HG03439 (cell line): ENCODE measurements around the gene KRIT1.
"Not testable (repeated sequence)": the region's sequence is repeated elsewhere in the genome, so short reads cannot be mapped to it uniquely, and the experiment has no call there.

Source experiments
- ATAC-seq: cut with Tn5 transposase; IDR thresholded peaks from one replicate; pipeline ENCODE4 v1.9.1; 2021; ENCODE audit warnings: mild to moderate bottlenecking, moderate library complexity; ENCODE audit not compliant: unreplicated experiment

KRIT1 gene

DNA sequence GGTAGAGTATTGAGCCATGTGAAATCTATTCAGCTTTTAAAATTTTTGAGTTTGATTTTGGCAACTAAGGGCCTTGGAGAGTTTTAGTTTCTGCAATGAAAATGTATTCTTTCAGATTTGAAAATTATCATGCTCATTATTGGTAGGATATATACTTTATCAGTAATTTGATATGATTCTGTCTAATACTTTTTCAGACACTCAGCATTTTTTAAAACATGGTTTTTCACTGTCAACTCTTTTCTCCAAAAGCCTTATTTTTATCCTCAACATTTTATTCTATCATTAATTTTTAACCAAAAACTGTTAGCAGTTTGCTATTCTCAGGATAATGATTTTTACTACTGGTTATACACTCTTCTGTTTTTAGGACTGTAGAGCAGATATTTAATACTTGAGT, 4.9 kb upstream of the KRIT1 start:
- ATAC-seq: no peak

DNA sequence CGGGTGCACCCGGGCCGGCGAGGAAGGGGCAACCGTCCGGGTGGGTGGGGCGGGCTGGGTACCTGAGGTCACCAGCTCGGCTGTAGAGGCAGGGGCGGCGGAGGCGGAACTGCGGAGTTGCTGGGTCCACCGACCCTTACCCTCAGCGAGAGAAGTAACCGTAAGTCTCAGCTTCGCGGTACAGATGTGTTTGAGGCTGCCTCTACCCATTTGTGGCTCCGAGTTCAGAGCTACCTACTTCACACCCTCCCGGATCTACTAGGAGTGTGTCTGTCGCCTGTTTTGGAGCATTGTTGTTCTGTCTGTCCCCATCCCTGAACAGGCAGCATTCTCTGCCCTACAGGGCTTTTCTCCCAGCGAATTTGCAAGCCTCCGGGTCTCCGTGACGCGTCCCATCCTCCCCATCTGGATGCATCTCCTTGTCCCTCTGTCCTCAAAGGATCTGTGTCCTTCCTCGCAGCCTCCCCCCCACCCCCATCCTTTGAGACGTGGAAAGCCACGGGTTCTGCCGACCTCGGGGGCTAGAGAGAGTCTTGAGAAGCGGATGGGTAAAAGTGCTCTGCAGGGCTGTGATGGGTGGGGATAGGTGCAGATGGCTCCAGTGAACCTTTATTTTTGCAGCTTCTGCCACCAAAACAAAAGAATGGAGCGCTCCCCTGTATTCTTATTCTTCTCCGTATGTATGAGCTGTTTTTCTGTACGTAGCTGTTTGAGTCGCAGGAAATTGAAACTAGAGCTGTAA, 817 bp upstream of the KRIT1 start:
- ATAC-seq: peak; percentile 38

DNA sequence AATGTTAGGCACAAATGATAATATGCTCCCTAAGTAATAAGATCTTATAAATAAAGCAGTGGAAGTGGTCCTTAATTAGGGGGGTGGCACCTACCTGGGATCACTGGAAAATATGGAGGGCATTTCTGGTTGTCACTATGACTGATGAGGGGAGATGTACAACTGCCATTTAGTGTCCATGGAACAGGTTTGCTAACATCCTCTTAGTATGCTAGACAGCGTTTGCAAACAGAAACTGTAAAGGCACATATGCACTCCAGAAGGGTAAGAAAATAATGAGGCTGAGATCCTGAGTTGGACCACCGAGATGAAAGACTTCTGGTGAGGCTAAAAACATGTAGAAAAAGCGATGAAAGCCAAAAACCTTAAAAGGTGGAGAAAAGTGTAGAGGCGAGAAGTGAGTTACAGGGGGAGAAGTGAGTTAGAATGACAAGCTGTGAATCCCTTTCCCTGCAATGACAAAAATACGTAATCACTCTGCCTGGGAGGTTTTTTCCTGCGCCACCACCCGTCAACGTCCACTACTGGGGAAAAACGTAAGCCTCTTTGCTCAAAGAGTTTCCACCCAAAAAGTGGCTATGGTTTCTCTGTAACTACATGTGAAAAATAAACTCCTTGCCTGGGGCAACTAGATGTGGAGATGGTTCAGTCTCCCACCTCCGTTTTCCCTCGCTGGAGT, 767 bp downstream of the KRIT1 start:
- ATAC-seq: peak; percentile 7

DNA sequence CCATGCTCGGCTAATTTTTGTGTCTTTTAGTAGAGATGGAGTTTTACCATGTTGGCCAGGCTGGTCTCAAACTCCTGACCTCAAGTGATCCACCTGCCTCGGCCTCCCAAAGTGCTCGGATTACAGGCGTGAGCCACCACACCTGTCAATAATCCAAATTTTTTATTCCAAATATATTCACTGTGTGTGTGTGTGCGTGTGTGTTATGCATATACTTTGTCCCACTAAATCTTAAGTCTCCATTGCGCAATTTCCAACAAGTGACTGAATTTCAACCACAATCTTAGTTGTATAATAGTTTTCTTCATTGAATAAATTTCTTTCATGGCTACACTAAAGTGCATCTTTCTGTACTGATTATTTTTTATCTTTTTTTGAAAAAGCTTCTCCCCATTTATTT, 2.7 kb downstream of the KRIT1 start:
- ATAC-seq: no peak

DNA sequence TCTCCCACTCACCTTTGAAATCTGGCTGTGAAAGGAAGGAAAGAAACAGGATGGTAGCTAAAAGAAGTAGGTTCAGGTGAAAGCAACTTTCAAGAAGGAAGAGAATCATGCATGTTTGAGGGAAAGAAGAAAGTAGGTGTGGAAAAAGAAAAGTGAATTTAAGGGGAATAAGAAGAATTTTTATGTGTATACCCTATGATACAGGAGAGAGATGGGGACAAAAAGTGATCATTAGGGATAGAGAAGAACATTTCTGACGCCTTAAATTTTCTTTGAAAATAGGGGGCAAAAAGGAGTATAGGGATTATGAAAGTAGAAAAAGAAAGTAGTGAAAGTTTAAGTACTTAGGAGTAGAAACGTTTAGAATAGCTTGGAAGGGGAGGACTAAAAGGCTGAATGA, 15.2 kb downstream of the KRIT1 start:
- ATAC-seq: no peak

DNA sequence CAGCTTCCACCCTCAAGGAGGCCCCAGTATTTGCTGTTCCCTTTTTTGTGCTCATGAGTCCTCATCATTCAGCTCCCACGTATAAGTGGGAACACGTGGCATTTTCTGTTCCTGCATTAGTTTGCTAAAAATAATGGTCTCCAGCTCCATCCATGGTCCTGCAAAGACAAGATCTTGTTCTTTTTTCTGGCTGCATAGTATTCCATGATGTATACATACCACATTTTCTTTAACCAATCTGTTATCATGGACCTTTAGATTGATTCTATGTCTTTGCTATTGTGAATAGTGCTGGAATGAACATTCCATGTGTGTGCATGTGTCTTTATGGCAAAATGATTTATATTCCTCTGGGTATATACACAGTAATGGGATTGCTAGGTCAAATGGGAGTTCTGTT, 17.0 kb downstream of the KRIT1 start:
- ATAC-seq: no peak

DNA sequence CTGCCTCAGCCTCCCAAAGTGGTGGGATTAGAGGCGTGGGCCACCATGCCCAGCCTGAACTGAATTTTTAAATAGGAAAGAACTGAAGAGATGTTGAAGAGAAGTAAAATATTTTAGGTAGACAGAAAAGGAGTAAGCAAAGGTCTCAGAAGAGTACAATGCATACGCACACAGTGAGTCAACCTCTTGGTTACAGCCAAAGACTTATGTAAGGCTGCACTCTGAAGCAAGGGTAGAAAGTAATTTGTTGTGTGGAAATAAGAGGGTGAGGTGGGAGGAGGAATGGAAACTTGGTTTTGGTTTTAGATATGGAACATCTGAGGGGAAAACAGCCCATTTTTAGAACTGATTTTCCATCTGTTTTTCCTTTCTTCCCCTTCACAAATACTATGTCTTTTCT, 17.6 kb downstream of the KRIT1 start:
- ATAC-seq: no peak

DNA sequence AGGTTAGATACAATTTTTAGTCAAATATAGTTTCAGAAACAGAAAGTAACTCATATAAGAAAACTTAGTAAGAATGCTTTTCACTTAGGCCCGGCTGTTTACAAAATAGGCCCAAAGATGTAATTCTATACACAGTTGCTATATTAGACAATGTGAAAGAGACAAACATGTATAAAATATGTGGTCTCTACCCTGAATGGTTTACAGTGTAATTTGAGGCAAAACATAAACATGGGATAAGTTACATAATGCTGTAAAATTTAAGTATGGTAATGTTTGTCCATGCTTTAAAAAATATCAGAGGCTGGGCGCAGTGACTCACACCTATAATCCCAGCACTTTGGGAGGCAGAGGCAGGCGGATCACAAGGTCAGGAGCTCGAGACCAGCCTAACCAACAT, 18.7 kb downstream of the KRIT1 start:
- ATAC-seq: no peak

DNA sequence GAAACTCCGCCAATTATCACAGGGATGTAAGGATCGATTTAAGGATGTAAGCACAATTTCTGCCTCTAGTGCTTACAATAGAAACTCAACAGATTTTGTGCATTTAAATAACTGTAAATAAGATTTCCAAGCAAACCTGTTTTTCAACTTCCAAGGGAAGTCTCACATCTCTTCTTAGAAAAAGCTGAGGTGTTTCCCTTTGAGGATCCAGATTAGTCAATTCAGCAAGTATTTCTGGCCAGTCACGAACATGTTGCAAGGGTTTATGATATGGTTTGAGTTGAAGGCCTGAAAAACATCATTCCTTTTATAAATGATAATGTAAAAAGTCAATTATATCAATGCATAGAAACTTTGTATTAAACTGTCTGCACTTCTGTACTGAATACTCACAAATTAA, 23.9 kb downstream of the KRIT1 start:
- no peak for ATAC-seq

DNA sequence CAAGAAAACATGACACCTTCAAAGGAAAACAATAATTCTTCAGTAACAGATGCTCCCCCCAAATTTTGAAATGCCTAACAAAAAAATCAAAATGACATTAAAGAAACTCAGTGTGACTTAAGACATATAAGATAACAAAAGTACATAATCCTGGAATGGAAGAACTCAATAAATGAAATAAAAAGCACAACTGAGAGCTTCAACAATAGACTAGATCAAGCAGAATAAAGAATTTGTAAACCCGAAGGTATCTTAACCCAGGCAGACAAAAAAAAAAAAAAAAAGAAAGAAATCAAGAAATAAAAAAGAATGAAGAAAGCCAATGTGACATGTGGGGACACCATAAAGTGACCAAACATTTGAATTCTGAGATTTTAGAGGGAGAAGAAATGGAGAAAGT, 39.0 kb downstream of the KRIT1 start:
- ATAC-seq: no peak

DNA sequence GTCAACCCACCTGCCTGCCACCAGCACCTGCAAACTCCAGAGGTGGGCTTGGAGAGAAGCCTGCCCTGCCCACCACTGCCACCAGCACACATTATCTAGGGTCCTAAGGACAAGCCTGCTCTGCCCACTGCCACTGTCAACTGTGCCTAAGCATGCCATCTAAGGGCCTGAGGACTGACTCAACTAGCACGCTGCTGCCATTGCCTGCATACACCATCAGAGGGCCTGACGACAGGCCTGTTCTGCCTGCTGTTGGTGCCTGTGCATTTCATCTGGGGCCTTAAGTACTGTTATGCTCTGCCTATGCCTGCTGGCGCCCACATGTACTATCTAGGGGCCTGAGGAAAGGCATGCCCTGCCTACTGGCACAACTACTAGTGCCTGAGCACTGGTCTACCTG, 39.7 kb downstream of the KRIT1 start:
- no peak for ATAC-seq

DNA sequence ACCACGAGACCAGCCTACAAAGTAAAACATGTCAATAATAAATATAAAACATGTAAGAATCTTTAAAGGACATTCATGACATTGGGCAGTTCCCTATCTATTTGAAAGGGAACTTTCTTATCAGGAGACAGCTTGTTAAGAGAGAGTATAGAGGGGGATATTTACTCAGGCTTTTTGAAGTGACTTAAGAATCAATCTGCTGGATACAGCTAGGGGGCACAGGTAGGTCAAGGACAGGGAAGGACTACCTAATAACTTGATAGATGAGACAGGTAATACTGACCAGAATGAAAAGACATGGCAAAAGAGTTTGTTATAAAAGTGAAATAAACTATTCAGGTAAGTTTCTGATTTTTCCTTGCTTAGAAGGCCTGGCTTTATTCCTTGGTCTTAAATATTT, 44.9 kb downstream of the KRIT1 start:
- ATAC-seq: no peak

DNA sequence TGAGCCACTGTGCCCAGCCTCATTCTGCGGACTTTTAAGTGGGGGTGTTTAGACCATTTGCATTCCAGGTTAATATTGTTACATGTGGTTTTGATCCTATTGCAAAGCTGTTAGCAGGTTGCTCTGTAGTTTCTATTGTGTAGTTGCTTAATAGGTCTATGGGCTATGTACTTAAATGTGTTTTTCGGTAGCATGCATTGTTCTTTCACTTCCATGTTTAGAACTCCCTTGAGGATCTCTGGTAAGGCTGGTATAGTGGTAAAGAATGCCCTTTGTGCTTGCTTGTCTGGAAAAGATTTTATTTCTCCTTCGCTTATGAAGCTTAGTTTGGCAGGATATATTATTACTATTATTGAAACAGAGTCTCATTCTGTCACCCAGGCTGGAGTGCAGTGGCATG, 53.4 kb downstream of the KRIT1 start:
- ATAC-seq: no peak

DNA sequence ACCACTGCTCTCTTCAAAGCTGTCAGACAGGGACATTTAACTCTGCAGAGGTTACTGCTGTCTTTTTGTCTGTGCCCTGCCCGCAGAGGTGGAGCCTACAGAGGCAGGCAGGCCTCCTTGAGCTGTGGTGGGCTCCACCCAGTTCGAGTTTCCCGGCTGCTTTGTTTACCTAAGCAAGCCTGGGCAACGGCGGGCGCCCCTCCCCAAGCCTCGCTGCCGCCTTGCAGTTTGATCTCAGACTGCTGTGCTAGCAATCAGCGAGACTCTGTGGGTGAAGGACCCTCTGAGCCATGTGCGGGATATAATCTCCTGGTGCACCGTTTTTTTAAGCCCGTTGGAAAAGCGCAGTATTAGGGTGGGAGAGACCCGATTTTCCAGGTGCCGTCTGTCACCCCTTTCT, 56.5 kb downstream of the KRIT1 start:
- ATAC-seq: not testable (repeated sequence)

DNA sequence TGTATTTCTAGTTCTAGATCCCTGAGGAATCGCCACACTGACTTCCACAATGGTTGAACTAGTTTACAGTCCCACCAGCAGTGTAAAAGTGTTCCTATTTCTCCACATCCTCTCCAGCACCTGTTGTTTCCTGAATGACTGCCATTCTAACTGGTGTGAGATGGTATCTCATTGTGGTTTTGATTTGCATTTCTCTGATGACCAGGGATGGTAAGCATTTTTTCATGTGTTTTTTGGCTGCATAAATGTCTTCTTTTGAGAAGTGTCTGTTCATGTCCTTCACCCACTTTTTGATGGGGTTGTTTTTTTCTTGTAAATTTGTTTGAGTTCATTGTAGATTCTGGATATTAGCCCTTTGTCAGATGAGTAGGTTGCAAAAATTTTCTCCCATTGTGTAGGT, 61.4 kb downstream of the KRIT1 start:
- ATAC-seq: not testable (repeated sequence)

DNA sequence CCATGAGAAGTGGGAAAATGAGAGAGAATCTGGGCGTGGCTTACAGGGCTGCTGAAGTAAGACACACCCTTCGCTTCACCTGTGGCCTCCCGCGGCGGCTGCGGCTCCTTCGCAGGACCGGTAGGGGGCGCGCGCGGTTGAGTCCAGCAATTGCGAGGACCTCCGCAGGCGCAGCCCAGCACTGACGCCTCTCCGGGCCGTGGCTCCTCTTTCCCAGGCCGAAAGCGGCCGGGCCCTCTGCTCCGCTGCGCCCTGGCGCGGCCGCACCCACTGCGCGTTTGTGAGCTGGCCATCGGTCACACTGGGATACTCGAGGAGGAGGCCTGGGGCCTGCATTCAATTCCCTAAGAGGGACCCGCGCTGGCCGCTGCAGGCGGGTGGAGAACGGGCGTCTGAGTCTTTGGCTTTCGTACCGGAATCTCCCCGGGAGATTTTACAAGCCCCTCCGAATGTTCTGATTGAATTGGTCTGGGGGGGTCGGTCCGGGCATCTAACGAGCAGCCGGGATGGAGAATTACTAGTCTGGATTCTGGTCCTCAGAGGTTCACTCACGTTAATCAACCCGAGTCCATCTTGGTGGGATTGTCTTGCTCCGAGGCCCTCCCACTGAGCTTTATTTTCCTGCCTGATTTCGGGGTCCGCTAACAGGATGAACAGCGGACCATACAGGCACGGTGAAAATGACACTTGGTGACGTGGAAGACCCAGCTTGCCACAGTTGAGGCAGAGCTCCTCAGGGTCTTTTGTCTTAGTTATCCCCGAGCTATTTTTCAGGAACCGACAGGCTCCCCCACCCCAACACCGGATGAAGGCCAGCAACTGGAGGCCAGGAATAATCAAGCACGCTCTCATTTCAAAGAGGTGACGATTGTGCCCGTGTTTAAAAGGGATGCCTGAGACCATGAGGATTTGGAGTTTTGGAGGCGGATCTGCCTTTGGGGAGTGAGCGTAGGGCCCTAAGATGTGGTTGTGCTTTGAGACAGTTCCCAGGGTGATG, 66.5 kb downstream of the KRIT1 start, which contains the start of gene LRRD1:
Gene LRRD1 (minus strand): TSS at position 215 of the 997 bp plus-strand sequence. CDS start 13,940 bp downstream, outside the sequence.
- peak; percentile 100 for ATAC-seq

DNA sequence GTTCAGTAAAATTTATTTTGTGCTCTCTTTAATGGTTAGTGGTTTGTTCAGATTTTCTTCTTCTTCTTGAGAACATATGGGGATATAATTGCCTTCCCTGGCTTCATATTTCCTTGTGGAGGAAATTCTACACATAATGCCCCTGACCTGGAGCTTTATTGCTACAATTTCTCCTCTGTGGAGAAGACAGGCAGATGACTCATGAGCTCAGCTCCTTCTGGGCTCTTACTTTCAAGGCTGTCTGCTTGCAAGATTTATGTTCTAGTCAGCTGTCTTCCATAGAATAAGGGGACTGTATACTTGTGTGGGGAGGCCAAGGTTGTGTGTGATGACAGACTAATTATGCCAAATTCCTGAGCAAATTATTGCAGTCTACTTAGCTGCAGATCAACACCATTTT, 68.4 kb downstream of the KRIT1 start:
- no peak for ATAC-seq

DNA sequence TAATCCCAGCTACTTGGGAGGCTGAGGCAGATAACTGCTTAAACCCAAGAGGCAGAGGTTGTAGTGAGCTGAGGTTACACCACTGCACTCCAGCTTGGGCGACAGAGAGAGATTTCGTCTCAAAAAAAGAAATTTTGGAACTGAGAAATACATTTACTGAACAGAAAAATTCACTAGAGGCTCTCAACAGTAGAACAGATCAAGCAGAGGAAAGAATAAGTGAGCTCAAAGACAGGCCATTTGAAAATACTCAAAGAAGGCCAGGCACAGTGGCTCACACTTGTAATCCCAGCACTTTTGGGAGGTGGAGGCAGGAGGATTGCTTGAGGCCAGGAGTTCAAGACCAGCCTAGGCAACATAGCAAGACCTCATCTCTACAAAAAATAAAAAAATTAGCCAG, 76.2 kb downstream of the KRIT1 start:
- not testable (repeated sequence) for ATAC-seq

DNA sequence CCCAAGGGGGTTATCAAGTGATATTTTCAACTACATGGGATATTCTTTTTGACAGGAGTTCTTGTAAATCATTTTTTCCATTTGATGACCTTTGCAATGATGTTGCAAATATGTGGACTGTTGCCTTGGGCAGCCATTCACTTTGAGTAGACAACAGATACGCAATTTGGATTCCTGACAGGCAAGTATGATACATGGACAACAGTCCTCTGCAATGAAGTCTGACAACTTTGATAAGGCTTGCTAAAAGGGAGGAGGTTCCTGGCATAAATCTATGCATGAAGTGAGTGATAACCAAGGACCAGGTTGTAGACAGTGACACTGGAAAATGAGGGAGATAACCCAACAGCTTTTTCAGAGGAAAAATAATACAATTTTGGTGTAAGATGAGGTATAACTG, 84.4 kb downstream of the KRIT1 start:
- no peak for ATAC-seq

DNA sequence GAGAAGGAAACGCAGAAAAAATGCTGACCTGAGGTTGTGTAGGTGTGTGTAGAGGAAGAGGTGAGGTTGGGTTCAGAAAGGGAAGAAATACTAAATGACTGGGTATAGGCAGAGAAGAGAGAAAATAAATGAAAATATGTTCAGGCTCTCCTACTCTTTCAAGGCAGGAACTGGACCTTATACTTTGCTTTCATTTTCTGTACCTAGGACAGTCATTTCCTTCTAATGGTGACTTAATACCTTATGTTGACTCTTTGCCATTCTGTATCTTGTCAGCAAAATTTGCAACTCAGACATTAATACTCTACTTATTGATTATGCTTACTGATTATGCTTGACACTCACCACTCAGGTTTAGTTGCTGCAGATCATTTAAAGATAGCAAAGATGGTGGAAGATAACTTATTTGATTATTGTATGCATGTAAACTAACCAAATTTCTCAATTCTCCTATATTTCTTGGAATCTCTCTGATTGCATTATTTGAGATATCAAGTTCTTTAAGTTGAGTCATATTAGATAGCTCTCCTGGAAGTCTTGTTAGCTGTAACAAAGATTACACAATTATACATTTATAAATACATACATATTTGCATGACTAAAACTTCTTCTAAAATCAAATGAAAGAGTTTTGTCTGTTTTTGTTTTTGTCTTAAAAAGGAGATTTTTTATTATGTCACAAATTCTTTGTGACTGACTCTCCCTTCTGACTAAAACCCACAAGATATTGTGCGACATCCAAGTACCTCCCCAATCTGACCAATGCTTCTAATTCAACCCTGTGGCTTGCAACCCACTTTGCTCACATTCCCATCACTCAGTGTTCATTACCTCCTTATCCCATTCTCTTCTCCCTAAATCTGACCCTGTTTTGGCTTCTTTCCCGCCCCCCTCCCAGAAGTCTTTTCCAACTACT, 86.8 kb downstream of the KRIT1 start:
- ATAC-seq: no peak
